Loucy (cell line): ENCODE results near the gene STAT5A.

Experiments used
- EZH2phosphoT487 ChIP-seq: fragments of 200-600 bp; IDR thresholded peaks from 2 replicates; pipeline ENCODE4 v1.6.1; 2018; ENCODE audit warnings: antibody characterized with exemption, mild to moderate bottlenecking, moderate library complexity, borderline replicate concordance
- TF ChIP-seq, protein P1 (sequence below): fragments of 200-600 bp; sonication (generic); conservative IDR thresholded peaks from 2 replicates; pipeline ENCODE4 v1.5.1; 2014; ENCODE audit warnings: mild to moderate bottlenecking, antibody characterized with exemption, low read length

DNA sequence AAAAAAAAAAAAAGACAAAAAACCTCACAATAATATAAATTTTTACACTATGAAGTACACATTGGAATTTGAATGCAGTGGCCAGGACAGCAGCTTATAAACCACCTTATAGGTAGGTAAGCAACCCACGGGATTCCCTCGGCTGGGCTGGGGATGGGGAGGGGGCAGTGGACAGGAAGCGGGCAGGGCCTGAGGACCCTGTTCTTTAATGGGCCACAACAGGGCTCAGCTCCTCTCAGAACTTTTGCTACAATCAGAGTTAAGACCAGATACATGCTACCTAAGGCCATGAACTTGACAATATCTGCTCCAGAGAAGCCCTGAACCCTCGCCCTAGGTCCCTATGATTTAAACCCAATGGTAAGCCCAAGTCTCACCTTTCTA lies 25.1 kb downstream of the STAT5A start:
- TF ChIP-seq, protein P1, sequence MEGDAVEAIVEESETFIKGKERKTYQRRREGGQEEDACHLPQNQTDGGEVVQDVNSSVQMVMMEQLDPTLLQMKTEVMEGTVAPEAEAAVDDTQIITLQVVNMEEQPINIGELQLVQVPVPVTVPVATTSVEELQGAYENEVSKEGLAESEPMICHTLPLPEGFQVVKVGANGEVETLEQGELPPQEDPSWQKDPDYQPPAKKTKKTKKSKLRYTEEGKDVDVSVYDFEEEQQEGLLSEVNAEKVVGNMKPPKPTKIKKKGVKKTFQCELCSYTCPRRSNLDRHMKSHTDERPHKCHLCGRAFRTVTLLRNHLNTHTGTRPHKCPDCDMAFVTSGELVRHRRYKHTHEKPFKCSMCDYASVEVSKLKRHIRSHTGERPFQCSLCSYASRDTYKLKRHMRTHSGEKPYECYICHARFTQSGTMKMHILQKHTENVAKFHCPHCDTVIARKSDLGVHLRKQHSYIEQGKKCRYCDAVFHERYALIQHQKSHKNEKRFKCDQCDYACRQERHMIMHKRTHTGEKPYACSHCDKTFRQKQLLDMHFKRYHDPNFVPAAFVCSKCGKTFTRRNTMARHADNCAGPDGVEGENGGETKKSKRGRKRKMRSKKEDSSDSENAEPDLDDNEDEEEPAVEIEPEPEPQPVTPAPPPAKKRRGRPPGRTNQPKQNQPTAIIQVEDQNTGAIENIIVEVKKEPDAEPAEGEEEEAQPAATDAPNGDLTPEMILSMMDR, result no peak
- TF ChIP-seq EZH2phosphoT487, result no peak
